ENCODE measurements around the gene AKAP13.
"Not testable (repeated sequence)": the region's sequence is repeated elsewhere in the genome, so short reads cannot be mapped to it uniquely, and the experiment has no call there.

The AKAP13 gene

GRCh38 chr15:85412956-85413854, 32.8 kb downstream of the AKAP13 start:
- no peak for DNase-seq

- no peak for DNase-seq
Measured at GRCh38 chr15:85414037-85414436, 33.6 kb downstream of the AKAP13 start.

GRCh38 chr15:85414495-85414894, 34.1 kb downstream of the AKAP13 start:
- no peak for DNase-seq

- DNase-seq, result no peak
Measured at GRCh38 chr15:85414991-85415390, 34.6 kb downstream of the AKAP13 start.

GRCh38 chr15:85415783-85416182, 35.4 kb downstream of the AKAP13 start:
- DNase-seq, result no peak

GRCh38 chr15:85417276-85417675, 36.9 kb downstream of the AKAP13 start:
- DNase-seq, result no peak

- DNase-seq, result no peak
Measured at GRCh38 chr15:85419161-85419560, 38.8 kb downstream of the AKAP13 start.

GRCh38 chr15:85421116-85421925, 40.9 kb downstream of the AKAP13 start:
- no peak for DNase-seq

GRCh38 chr15:85422607-85423006, 42.2 kb downstream of the AKAP13 start:
- no peak for DNase-seq

GRCh38 chr15:85423256-85423655, 42.9 kb downstream of the AKAP13 start:
- DNase-seq, result no peak

- DNase-seq, result no peak
Measured at GRCh38 chr15:85424154-85424553, 43.8 kb downstream of the AKAP13 start.

GRCh38 chr15:85426481-85426880, 46.1 kb downstream of the AKAP13 start:
- no peak for DNase-seq

GRCh38 chr15:85427286-85428028, 47.1 kb downstream of the AKAP13 start:
- DNase-seq, result no peak

GRCh38 chr15:85429522-85429921, 49.1 kb downstream of the AKAP13 start:
- DNase-seq, result no peak

GRCh38 chr15:85430406-85431204, 50.2 kb downstream of the AKAP13 start:
- no peak for DNase-seq

- DNase-seq, result no peak
Measured at GRCh38 chr15:85439996-85440395, 59.6 kb downstream of the AKAP13 start.

- no peak for DNase-seq
Measured at GRCh38 chr15:85440451-85440850, 60.0 kb downstream of the AKAP13 start.

GRCh38 chr15:85441854-85442253, 61.5 kb downstream of the AKAP13 start:
- not testable (repeated sequence) for DNase-seq

GRCh38 chr15:85443046-85443445, 62.6 kb downstream of the AKAP13 start:
- no peak for DNase-seq

GRCh38 chr15:85443593-85444087, 63.2 kb downstream of the AKAP13 start:
- DNase-seq, result no peak

GRCh38 chr15:85444122-85444745, 63.8 kb downstream of the AKAP13 start:
- no peak for DNase-seq

- no peak for DNase-seq
Measured at GRCh38 chr15:85445361-85445760, 65.0 kb downstream of the AKAP13 start.
